ENCODE data around the gene CCDC33.

The CCDC33 gene

DNA sequence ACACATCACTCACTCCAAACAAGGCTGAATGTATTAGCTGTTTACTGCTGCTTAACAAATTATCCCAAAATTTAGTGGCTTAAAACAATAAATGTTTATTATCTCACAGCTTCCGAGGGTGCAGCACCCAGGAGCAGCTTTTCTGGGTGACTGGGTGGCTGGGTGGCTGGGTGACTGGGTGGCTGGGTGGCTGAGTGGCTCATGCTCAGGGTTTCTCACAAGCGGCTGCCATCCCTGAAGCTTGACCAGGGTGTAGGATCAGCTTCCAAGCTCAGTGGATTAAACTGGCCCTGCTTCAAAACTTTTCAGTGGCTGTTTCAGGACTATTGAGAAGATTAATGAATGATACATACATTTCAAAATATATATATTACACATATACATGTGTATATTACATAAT, 133.6 kb downstream of the CCDC33 start:
- DNase-seq (ENCODE audit: low read depth in 1 of 2, low spot score in 1 of 2) = no peak
- TF ChIP-seq SPI1 (IDR thresholded peaks at IDR 0.05; ENCODE audit: borderline replicate concordance, low read depth) (no peak), GABPA (IDR thresholded peaks at IDR 0.05; ENCODE audit: low read depth) (no peak), POLR2AphosphoS5 (IDR thresholded peaks at IDR 0.05; ENCODE audit: low read depth) (no peak)
- TF ChIP-seq, protein P1, sequence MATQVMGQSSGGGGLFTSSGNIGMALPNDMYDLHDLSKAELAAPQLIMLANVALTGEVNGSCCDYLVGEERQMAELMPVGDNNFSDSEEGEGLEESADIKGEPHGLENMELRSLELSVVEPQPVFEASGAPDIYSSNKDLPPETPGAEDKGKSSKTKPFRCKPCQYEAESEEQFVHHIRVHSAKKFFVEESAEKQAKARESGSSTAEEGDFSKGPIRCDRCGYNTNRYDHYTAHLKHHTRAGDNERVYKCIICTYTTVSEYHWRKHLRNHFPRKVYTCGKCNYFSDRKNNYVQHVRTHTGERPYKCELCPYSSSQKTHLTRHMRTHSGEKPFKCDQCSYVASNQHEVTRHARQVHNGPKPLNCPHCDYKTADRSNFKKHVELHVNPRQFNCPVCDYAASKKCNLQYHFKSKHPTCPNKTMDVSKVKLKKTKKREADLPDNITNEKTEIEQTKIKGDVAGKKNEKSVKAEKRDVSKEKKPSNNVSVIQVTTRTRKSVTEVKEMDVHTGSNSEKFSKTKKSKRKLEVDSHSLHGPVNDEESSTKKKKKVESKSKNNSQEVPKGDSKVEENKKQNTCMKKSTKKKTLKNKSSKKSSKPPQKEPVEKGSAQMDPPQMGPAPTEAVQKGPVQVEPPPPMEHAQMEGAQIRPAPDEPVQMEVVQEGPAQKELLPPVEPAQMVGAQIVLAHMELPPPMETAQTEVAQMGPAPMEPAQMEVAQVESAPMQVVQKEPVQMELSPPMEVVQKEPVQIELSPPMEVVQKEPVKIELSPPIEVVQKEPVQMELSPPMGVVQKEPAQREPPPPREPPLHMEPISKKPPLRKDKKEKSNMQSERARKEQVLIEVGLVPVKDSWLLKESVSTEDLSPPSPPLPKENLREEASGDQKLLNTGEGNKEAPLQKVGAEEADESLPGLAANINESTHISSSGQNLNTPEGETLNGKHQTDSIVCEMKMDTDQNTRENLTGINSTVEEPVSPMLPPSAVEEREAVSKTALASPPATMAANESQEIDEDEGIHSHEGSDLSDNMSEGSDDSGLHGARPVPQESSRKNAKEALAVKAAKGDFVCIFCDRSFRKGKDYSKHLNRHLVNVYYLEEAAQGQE (IDR thresholded peaks at IDR 0.05; ENCODE audit: insufficient replicate concordance, low read depth) = no peak
- TF ChIP-seq, protein P2, sequence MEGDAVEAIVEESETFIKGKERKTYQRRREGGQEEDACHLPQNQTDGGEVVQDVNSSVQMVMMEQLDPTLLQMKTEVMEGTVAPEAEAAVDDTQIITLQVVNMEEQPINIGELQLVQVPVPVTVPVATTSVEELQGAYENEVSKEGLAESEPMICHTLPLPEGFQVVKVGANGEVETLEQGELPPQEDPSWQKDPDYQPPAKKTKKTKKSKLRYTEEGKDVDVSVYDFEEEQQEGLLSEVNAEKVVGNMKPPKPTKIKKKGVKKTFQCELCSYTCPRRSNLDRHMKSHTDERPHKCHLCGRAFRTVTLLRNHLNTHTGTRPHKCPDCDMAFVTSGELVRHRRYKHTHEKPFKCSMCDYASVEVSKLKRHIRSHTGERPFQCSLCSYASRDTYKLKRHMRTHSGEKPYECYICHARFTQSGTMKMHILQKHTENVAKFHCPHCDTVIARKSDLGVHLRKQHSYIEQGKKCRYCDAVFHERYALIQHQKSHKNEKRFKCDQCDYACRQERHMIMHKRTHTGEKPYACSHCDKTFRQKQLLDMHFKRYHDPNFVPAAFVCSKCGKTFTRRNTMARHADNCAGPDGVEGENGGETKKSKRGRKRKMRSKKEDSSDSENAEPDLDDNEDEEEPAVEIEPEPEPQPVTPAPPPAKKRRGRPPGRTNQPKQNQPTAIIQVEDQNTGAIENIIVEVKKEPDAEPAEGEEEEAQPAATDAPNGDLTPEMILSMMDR (IDR thresholded peaks at IDR 0.05; ENCODE audit: insufficient read depth, low read length) = no peak
- H3K27ac ChIP-seq (replicated peaks) = no peak overlapping the region
- H3K4me3 ChIP-seq (replicated peaks; ENCODE audit: insufficient read depth, low read length) = no peak overlapping the region
- peaks cover 58% of the 10 kb centered on the region for H3K27me3 ChIP-seq (ENCODE audit: insufficient read depth, poor library complexity, severe bottlenecking)

DNA sequence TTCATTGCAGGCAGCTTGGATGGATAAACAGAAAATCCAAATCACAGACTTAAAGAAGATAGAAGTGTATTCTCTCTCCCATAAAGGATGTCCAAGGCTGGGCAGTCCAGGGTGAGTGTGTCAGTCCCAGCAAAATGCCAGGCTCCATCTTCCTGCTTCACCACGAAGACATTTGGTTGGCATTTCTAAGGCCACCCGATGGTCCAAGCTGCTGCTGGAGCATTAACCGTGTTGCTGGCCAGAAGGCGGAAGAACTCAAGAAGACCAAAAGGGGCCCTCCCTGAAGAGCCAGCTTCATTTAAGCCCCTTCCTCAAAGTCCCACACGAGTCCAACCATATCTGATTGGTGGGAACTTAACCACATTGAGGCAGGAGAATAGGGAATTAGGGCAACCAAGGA, 134.3 kb downstream of the CCDC33 start:
- TF ChIP-seq POLR2AphosphoS5 (IDR thresholded peaks at IDR 0.05; ENCODE audit: low read depth) (no peak), SPI1 (IDR thresholded peaks at IDR 0.05; ENCODE audit: borderline replicate concordance, low read depth) (no peak), GABPA (IDR thresholded peaks at IDR 0.05; ENCODE audit: low read depth) (no peak)
- TF ChIP-seq, protein P1 (IDR thresholded peaks at IDR 0.05; ENCODE audit: insufficient replicate concordance, low read depth) = no peak
- TF ChIP-seq, protein P2 (IDR thresholded peaks at IDR 0.05; ENCODE audit: insufficient read depth, low read length) = no peak
- H3K4me3 ChIP-seq (replicated peaks; ENCODE audit: insufficient read depth, low read length) = no peak overlapping the region
- peaks cover 54% of the 10 kb centered on the region for H3K27me3 ChIP-seq (ENCODE audit: insufficient read depth, poor library complexity, severe bottlenecking)
- DNase-seq (ENCODE audit: low read depth in 1 of 2, low spot score in 1 of 2) = no peak
- H3K27ac ChIP-seq (replicated peaks) = no peak overlapping the region

DNA sequence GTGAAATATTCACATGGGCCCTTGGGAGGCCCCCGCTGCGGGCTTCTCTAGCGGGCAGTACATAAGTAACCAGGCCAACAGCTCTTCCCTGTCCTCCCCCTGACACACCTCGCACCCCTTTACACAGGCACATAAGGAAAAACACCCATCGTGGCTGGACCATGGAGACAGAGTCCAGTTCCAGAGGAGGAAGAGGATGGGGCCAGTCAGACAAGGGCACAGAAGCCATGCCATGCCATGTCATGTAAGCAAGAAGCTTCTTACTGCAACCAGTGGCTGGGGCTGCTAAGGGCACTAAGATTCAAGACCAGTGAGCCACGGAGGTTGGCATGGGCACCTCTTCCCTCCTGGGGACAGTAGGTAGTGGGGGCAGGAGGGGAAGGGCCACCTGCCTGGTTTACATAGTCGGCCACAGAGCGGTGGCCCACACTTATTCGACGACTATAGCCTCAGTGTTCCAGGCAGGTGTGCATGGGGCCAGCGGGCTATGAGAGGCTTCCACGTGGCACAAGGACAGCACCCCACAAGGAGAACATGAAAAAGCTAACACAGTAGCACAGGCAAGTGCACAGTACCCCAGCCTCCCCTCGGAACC, 137.0 kb downstream of the CCDC33 start:
- Histone ChIP-seq H3K27ac (replicated peaks) (no peak overlapping the region), H3K4me3 (replicated peaks; ENCODE audit: insufficient read depth, low read length) (no peak overlapping the region), H3K27me3 (ENCODE audit: insufficient read depth, poor library complexity, severe bottlenecking) (peaks cover 33% of the 10 kb centered on the region)
- TF ChIP-seq SPI1 (IDR thresholded peaks at IDR 0.05; ENCODE audit: borderline replicate concordance, low read depth) (no peak), GABPA (IDR thresholded peaks at IDR 0.05; ENCODE audit: low read depth) (no peak), POLR2AphosphoS5 (IDR thresholded peaks at IDR 0.05; ENCODE audit: low read depth) (no peak)
- TF ChIP-seq, protein P1 (IDR thresholded peaks at IDR 0.05; ENCODE audit: insufficient replicate concordance, low read depth) = no peak
- TF ChIP-seq, protein P2 (IDR thresholded peaks at IDR 0.05; ENCODE audit: insufficient read depth, low read length) = no peak
- no peak for DNase-seq (ENCODE audit: low read depth in 1 of 2, low spot score in 1 of 2)

Data from HL-60 (cell line).